H9 (cell line): ENCODE results near the gene CHRND. TPM values are rescaled to one million over a fixed set of nuclear protein-coding genes. Genes with fewer than 3 reads are reported as not detected.

Experiments used
- DNase-seq: peaks from one replicate; pipeline ENCODE4 v3.0.0-alpha.2; 2017
- H2AFZ ChIP-seq: one replicate; pipeline ENCODE4 v1.6.1; 2013; ENCODE audit warnings: mild to moderate bottlenecking, low read length, control low read depth, moderate library complexity
- H2AK5ac ChIP-seq: 2 replicates; pipeline ENCODE4 v1.6.1; 2013; ENCODE audit warnings: low read length, control low read depth, mixed read lengths; ENCODE audit not compliant: insufficient read length
- H2BK120ac ChIP-seq: one replicate; pipeline ENCODE4 v1.6.1; 2013; ENCODE audit warnings: low read depth, mild to moderate bottlenecking, low read length, control low read depth, inconsistent platforms; ENCODE audit not compliant: poor library complexity, severe bottlenecking
- H2BK12ac ChIP-seq: 2 replicates; pipeline ENCODE4 v1.6.1; 2013; ENCODE audit warnings: low read length, control low read depth, mixed read lengths, low read depth; ENCODE audit not compliant: insufficient read length
- H2BK15ac ChIP-seq: 2 replicates; pipeline ENCODE4 v1.6.1; 2013; ENCODE audit warnings: low read depth, low read length, control low read depth
- H2BK20ac ChIP-seq: one replicate; pipeline ENCODE4 v1.6.1; 2013; ENCODE audit warnings: low read depth, mild to moderate bottlenecking, low read length, control low read depth, inconsistent platforms; ENCODE audit not compliant: poor library complexity, severe bottlenecking
- H2BK5ac ChIP-seq: 2 replicates; pipeline ENCODE4 v1.6.1; 2013; ENCODE audit warnings: low read length, control low read depth, mixed read lengths; ENCODE audit not compliant: insufficient read length
- H3K14ac ChIP-seq: 2 replicates; pipeline ENCODE4 v1.6.1; 2013; ENCODE audit warnings: low read length, control low read depth; ENCODE audit not compliant: insufficient read depth
- H3K18ac ChIP-seq: 2 replicates; pipeline ENCODE4 v1.6.1; 2013; ENCODE audit warnings: low read depth, mild to moderate bottlenecking, mixed read lengths, low read length, control low read depth; ENCODE audit not compliant: insufficient read length
- H3K23ac ChIP-seq: 2 replicates; pipeline ENCODE4 v1.6.1; 2013; ENCODE audit warnings: low read length, control low read depth, mixed read lengths, low read depth; ENCODE audit not compliant: insufficient read length
- H3K23me2 ChIP-seq: 2 replicates; pipeline ENCODE4 v1.6.1; 2013; ENCODE audit warnings: low read depth, mild to moderate bottlenecking, mixed read lengths, low read length, control low read depth; ENCODE audit not compliant: insufficient read length, poor library complexity, severe bottlenecking
- H3K27ac ChIP-seq: 2 replicates; pipeline ENCODE4 v1.5.1; 2013; ENCODE audit warnings: low read length, control low read depth, mixed read lengths, low read depth; ENCODE audit not compliant: insufficient read length
- H3K27me3 ChIP-seq: 2 replicates; pipeline ENCODE4 v1.6.1; 2013; ENCODE audit warnings: low read length, control low read depth, inconsistent platforms; ENCODE audit not compliant: insufficient read depth
- H3K4ac ChIP-seq: 2 replicates; pipeline ENCODE4 v1.6.1; 2013; ENCODE audit warnings: low read depth, mild to moderate bottlenecking, control low read depth, inconsistent platforms, low read length, moderate library complexity
- H3K4me1 ChIP-seq: 2 replicates; pipeline ENCODE4 v1.6.1; 2013; ENCODE audit warnings: low read length, control low read depth, inconsistent platforms; ENCODE audit not compliant: insufficient read depth
- H3K4me2 ChIP-seq: 2 replicates; pipeline ENCODE4 v1.6.1; 2013; ENCODE audit warnings: low read length, control low read depth, mixed read lengths; ENCODE audit not compliant: insufficient read length, insufficient read depth
- H3K56ac ChIP-seq: 2 replicates; pipeline ENCODE4 v1.6.1; 2013; ENCODE audit warnings: low read depth, mild to moderate bottlenecking, mixed read lengths, low read length, control low read depth; ENCODE audit not compliant: insufficient read length
- H3K79me1 ChIP-seq: 2 replicates; pipeline ENCODE4 v1.6.1; 2013; ENCODE audit warnings: low read depth, mild to moderate bottlenecking, moderate library complexity, low read length, control low read depth, inconsistent platforms; ENCODE audit not compliant: insufficient read depth, poor library complexity, severe bottlenecking
- H3K79me2 ChIP-seq: 2 replicates; pipeline ENCODE4 v1.6.1; 2013; ENCODE audit warnings: low read length, control low read depth, inconsistent platforms; ENCODE audit not compliant: insufficient read depth
- H3K9ac ChIP-seq: 2 replicates; pipeline ENCODE4 v1.6.1; 2013; ENCODE audit warnings: low read length, control low read depth, mixed read lengths; ENCODE audit not compliant: insufficient read length; ENCODE audit errors: extremely low read depth
- H3K9me3 ChIP-seq: one replicate; pipeline ENCODE4 v1.6.1; 2013; ENCODE audit warnings: low read depth, low read length, inconsistent platforms; ENCODE audit not compliant: control insufficient read depth
- H3T11ph ChIP-seq: one replicate; pipeline ENCODE4 v1.6.1; 2013; ENCODE audit warnings: mild to moderate bottlenecking, low read length, control low read depth, inconsistent platforms
- H4K20me1 ChIP-seq: one replicate; pipeline ENCODE4 v1.6.1; 2013; ENCODE audit not compliant: control insufficient read depth, insufficient read length, insufficient read depth
- H4K5ac ChIP-seq: 2 replicates; pipeline ENCODE4 v1.6.1; 2013; ENCODE audit warnings: low read depth, mild to moderate bottlenecking, mixed read lengths, low read length, control low read depth; ENCODE audit not compliant: insufficient read length
- H4K8ac ChIP-seq: replicated peaks from 2 replicates; pipeline ENCODE4 v1.6.1; 2013; ENCODE audit warnings: low read length, control low read depth, mixed read lengths, low read depth; ENCODE audit not compliant: insufficient read length
- H4K91ac ChIP-seq: 2 replicates; pipeline ENCODE4 v1.6.1; 2013; ENCODE audit warnings: low read depth, mild to moderate bottlenecking, moderate library complexity, mixed read lengths, low read length, control low read depth; ENCODE audit not compliant: insufficient read length
- H3K27ac Mint-ChIP-seq, 3 experiments: 2 replicates in 2 of 3; 3 replicates in 1 of 3; pipeline ENCODE4 v1.8.0; 2020 to 2021; ENCODE audit warnings: mixed read lengths in 3 of 3, mild to moderate bottlenecking in 1 of 3, moderate library complexity in 1 of 3
- H3K27me3 Mint-ChIP-seq: 2 replicates; pipeline ENCODE4 v1.8.0; 2021; ENCODE audit warnings: low read depth, mild to moderate bottlenecking, moderate library complexity, mixed read lengths
- H3K36me3 Mint-ChIP-seq, 3 experiments: 2 replicates in 2 of 3; 3 replicates in 1 of 3; pipeline ENCODE4 v1.8.0; 2020 to 2021; ENCODE audit warnings: low read depth in 3 of 3, mixed read lengths in 3 of 3; ENCODE audit not compliant: insufficient read depth in 1 of 3
- H3K4me1 Mint-ChIP-seq, 2 experiments: 2 replicates each; pipeline ENCODE4 v1.8.0; 2020; ENCODE audit warnings: mixed read lengths in 2 of 2
- H3K4me3 Mint-ChIP-seq, 2 experiments: 2 replicates in 1 of 2; 3 replicates in 1 of 2; pipeline ENCODE4 v1.8.0; 2020 to 2021; ENCODE audit warnings: mild to moderate bottlenecking in 2 of 2, mixed read lengths in 2 of 2, moderate library complexity in 1 of 2
- H3K9me3 Mint-ChIP-seq, 2 experiments: 2 replicates in 1 of 2; 3 replicates in 1 of 2; pipeline ENCODE4 v1.8.0; 2020; ENCODE audit warnings: mild to moderate bottlenecking in 2 of 2, mixed read lengths in 2 of 2, moderate library complexity in 1 of 2
- WGBS: extraction: QIAGEN DNeasy Blood & Tissue Kit; methylation state at CpG from one replicate; pipeline ENCODE4 v1.1.7; 2013; ENCODE audit warnings: missing lambda C conversion rate, low lambda C conversion rate, mixed read lengths; ENCODE audit not compliant: insufficient read length; ENCODE audit errors: extremely low coverage; 5-methylcytosine and 5-hydroxymethylcytosine counted together
- total RNA-seq: library from RNA; stranded (reverse); gene quantifications from 2 replicates; pipeline ENCODE4 v1.2.1, GENCODE V29; 2021
- TF ChIP-seq, protein P1 (sequence below): fragments of 200-600 bp; sonication (generic); conservative IDR thresholded peaks from 3 replicates; pipeline ENCODE4 v1.8.0; 2021; ENCODE audit warnings: antibody characterized with exemption, mild to moderate bottlenecking

CHRND gene
- total RNA-seq, 1 experiment from 2014 or later, result not detected

DNA sequence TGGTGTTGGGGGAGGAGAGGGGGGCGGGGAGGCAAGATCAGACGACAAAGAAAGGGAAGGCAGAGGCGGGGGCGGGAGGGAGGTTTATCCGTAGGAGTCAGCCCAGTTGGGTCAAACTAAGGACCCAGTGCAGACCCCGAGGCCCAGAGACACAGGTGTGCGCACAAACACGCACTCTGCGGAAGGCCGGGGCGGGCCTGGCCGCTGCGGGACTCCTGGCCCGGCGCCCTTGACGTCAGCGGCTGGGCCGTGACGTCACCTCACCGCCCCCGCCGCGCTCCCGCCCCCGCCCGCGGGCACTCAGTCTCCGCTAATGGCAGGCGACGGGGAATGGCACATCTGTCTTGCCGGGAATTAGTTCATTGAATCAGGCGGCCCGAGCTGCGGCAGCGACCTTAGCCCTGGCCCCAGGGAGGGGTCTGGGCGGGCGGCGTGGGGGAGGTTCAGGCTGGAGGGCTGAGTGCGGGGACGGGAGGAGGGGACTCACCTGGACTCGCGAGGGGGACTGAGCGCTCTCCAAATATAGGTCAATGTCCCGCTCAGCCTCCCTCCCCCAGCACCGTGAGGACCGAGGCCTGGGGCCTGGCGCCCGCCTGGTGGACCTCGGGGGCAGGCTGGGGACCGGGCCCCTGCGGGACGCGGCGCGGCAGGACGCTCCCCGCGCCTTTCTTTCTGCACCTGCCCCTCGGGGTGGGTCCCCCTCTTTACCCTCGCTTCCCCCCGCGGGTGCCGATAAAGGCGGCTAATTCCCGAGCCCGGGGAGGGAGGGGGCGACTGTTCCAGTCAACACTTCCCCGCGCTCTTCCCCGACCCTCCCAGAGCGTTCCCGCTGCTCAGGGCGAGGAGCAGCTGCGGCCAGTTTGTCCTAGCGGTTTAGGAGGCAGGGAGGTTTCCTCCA is 22.8 kb upstream of the CHRND start:
- no CpG with 5 or more reads among the region's 75 CpGs for WGBS
- DNase-seq, result peak; percentile 69
- H3T11ph ChIP-seq, result no peak overlapping the region

More for the DNA sequence above, 22.8 kb upstream of the CHRND start:
- H3K4me1 ChIP-seq, result 0 out of 2 replicates have a peak, but pooled peaks cover 3% of the 10 kb centered on the region
- no peak overlapping the region for H2AK5ac ChIP-seq
- H3K56ac ChIP-seq, result no peak overlapping the region
- H4K8ac ChIP-seq, result no peak overlapping the region
- no peak overlapping the region for H3K23ac ChIP-seq
- no peak overlapping the region for H2AFZ ChIP-seq
- H3K9me3 ChIP-seq, result no peaks in the 10 kb centered on the region
- Mint-ChIP-seq H3K27ac (no peak overlapping the region), H3K36me3 (no peaks in the 10 kb centered on the region), H3K4me3 (peak overlapping the region; percentile 69 to 91), H3K27me3 (peaks cover 81% of the 10 kb centered on the region), H3K9me3 (no peaks in the 10 kb centered on the region; a peak in 1 of 5 replicates), H3K4me1 (peaks cover 17 to 64% of the 10 kb centered on the region in 2 experiments)
- H3K4me2 ChIP-seq, result peak overlapping the region; percentile 88
- no peak overlapping the region for H2BK12ac ChIP-seq
- H3K4ac ChIP-seq, result no peak overlapping the region
- no peak overlapping the region for H2BK15ac ChIP-seq
- H3K27me3 ChIP-seq, result peaks cover 17% of the 10 kb centered on the region
- H4K91ac ChIP-seq, result no peak overlapping the region
- H2BK120ac ChIP-seq, result no peak overlapping the region
- H3K79me1 ChIP-seq, result no peaks in the 10 kb centered on the region
- peaks cover 12% of the 10 kb centered on the region for H3K23me2 ChIP-seq
- peak overlapping the region; percentile 46 for H3K14ac ChIP-seq
- H2BK20ac ChIP-seq, result no peak overlapping the region
- TF ChIP-seq, protein P1, sequence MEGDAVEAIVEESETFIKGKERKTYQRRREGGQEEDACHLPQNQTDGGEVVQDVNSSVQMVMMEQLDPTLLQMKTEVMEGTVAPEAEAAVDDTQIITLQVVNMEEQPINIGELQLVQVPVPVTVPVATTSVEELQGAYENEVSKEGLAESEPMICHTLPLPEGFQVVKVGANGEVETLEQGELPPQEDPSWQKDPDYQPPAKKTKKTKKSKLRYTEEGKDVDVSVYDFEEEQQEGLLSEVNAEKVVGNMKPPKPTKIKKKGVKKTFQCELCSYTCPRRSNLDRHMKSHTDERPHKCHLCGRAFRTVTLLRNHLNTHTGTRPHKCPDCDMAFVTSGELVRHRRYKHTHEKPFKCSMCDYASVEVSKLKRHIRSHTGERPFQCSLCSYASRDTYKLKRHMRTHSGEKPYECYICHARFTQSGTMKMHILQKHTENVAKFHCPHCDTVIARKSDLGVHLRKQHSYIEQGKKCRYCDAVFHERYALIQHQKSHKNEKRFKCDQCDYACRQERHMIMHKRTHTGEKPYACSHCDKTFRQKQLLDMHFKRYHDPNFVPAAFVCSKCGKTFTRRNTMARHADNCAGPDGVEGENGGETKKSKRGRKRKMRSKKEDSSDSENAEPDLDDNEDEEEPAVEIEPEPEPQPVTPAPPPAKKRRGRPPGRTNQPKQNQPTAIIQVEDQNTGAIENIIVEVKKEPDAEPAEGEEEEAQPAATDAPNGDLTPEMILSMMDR, result no peak
- peaks cover 3% of the 10 kb centered on the region for H4K20me1 ChIP-seq
- no peak overlapping the region for H3K27ac ChIP-seq
- no peak overlapping the region for H2BK5ac ChIP-seq
- H3K18ac ChIP-seq, result no peak overlapping the region
- no peak overlapping the region for H3K9ac ChIP-seq
- H3K79me2 ChIP-seq, result no peaks in the 10 kb centered on the region
- no peak overlapping the region for H4K5ac ChIP-seq
